Muscle of arm (tissue), 14 donors: ENCODE measurements around the gene FAT4. TPM values are rescaled to one million over a fixed set of nuclear protein-coding genes. Genes with fewer than 3 reads are reported as not detected.

Experiments
- DNase-seq: peaks from one replicate; pipeline ENCODE4 v3.0.0-alpha.2; 2013
- long read RNA-seq, 11 donors: transcript quantifications; one replicate each; lab custom pipeline, GENCODE V29; 2026
- polyA plus RNA-seq, 12 donors: library from polyadenylated mRNA; unstranded; fragments of 120-200 nt; gene quantifications; one replicate each; pipeline ENCODE4 v1.2.1, GENCODE V29; 2013; ENCODE audit not compliant: insufficient read length in 12 of 12

The FAT4 gene, protein sequence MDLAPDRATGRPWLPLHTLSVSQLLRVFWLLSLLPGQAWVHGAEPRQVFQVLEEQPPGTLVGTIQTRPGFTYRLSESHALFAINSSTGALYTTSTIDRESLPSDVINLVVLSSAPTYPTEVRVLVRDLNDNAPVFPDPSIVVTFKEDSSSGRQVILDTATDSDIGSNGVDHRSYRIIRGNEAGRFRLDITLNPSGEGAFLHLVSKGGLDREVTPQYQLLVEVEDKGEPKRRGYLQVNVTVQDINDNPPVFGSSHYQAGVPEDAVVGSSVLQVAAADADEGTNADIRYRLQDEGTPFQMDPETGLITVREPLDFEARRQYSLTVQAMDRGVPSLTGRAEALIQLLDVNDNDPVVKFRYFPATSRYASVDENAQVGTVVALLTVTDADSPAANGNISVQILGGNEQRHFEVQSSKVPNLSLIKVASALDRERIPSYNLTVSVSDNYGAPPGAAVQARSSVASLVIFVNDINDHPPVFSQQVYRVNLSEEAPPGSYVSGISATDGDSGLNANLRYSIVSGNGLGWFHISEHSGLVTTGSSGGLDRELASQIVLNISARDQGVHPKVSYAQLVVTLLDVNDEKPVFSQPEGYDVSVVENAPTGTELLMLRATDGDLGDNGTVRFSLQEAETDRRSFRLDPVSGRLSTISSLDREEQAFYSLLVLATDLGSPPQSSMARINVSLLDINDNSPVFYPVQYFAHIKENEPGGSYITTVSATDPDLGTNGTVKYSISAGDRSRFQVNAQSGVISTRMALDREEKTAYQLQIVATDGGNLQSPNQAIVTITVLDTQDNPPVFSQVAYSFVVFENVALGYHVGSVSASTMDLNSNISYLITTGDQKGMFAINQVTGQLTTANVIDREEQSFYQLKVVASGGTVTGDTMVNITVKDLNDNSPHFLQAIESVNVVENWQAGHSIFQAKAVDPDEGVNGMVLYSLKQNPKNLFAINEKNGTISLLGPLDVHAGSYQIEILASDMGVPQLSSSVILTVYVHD (N-terminal part only)
- 10 to 100 TPM in 11 of 12 donors, not detected in 1; 13.0 to 34.7 (median 19.6) TPM for polyA plus RNA-seq
- long read RNA-seq, donor 1 = 0 reads
- long read RNA-seq, donor 2 = 0 reads
- long read RNA-seq, donor 3 = 0 reads
- long read RNA-seq, donor 4, partial matches to known transcripts = 6 of 6 reads
- long read RNA-seq, donor 4, other reads (novel, unspliced or antisense) = 0 of 6 reads
- long read RNA-seq, donor 5, partial matches to known transcripts = 6 of 6 reads
- long read RNA-seq, donor 5, other reads (novel, unspliced or antisense) = 0 of 6 reads
- long read RNA-seq, donor 6 = 0 reads
- long read RNA-seq, donor 7 = 0 reads
- long read RNA-seq, donor 8 = 0 reads
- long read RNA-seq, donor 9 = 0 reads
- long read RNA-seq, donor 10 = 0 reads
- long read RNA-seq, donor 11 = 0 reads

DNA sequence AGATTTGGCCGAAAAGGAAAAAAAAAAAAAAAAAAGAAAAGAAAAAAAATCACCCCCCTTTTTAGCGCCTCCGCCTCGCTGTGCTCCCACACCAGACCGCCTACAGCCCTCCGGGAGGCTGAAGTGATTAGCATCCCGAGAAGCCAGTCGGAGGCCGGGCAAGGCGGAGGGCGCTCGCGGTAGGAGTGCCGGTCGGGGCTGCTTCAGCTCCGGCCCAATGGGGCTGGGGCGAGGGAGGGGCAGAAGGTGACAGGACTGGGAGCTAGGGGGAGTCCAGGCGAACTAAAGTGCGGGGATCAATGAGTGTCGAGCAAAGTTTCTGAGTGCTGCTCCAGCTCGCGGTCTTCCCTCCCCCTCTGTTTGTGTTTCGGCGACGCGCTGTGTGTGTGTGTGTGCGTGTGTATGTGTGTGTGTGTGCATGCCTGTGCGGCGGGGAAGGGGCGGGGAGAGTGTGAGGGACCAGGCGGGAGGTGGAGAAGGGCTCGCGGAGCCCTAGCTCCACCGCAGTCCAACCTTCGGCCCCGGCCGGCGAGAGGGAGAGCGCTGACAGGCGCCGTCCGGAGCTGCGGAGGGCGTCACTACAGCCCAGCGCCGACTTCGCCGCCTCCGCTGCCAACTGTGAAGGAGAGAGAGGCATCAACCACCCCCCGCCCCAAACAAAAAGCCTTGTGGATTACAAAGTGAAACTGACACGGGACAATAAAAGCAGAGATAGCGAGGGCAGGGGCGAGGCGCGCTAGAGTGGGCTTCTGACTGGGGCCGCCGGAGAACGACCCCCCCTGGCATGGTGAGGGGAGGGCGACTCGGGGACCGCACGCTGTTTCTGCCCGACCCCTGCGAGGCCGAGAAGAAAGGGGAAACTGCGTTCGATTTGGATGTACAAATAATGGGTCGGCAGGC lies at the start of gene FAT4:
TSS of gene FAT4 (plus strand) at position 280 of the 900 bp plus-strand sequence. CDS start 1,457 bp downstream, outside the sequence.
- DNase-seq = peak; percentile 95

DNA sequence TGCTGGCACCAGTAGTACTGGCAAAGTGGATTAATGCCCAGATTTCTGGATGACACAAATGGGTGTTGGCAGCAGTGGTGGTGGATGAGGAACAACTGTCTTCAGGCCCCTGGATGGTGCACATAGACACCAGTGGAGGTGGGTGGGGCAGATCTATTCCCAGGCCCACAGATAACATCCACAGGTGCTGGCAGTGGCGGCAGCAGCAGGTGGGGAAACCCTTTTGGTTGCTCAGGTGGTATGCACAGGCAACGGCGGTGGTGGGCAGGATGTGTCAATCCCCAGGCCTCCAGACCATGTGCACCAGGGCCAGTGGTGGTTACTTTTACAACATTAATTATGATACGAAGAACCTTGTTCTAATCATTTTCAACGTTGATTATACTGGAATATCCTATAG lies 48.9 kb upstream of the FAT4 start:
- DNase-seq = no peak

DNA sequence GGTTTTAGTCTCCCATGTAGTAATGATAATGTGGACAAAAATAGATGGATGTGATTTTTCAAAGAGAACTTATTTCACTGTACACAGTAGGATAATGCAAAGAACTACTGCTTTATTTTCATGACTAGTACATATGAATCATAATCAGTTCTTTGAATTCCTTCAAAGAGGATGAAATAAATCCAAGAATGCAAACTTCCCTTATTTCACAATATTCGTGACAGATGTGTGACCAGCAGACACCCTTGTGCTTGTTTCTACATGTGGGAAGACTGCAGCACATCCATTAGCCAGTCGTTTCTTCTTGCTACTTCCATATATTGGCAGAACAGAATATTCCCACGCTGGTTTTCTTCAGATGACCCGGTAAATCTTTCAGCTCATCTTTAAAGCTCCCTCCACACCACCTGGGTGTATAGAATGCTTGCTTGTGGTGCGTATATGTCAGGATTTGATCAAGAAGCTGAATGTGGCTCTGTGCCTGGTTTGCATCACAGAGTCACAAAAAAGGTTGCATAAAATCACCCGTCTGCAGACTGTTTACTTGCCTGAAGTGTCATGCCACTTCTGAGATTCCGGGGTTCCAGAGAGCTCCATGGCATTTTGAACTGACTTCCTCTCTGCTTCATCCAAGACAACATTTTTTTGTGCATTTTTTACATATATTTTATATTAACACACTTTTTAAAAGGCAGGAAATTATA lies 47.7 kb upstream of the FAT4 start:
- DNase-seq = no peak

DNA sequence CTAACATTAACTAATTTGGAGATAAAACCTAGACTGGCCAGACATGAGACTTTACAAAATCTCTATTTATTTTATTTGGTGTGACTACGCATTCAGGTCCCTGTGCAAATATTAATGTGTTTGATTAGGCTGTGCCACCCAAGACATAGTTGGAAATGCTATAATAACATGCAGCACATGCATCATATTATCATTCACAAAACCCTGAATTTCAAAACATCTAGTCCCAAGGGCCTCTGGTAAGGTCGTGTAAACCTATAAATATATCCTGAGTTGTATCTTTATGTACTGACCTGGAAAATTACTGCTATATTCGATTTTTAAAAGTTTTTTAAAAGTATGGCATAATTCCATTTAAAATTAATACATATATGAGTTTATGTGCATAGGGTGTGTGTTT lies 47.1 kb upstream of the FAT4 start:
- DNase-seq = no peak

DNA sequence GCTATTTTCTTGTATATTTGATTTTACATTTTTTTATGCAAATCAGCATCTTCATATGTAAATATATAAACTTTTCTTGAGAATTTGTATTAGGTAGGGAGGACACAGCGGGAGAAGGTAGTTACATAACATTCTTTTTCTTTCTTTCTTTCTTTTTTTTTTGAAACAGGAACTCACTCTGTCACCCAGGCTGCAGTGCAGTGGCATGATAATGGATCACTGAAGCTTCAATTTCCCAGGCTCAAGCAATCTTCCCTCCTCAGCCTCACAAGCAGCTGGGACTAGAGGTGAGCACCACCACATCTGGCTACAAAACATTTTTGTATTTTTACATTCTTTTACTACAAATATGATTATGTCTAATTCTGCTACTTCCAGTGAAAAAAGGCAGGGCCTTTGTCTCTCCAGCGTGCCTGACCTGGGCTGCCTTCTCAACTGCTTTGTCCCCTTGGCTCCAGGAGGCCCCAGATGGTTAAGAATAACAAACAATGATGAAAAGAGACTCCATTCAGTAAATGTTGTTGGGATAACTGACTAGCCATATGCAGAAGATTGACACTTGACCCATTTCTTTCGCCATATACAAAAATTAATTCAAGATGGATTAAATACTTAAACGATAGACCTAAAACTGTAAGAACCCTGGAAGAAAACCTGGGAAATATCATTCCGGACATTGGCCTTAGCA lies 46.5 kb upstream of the FAT4 start:
- no peak for DNase-seq

DNA sequence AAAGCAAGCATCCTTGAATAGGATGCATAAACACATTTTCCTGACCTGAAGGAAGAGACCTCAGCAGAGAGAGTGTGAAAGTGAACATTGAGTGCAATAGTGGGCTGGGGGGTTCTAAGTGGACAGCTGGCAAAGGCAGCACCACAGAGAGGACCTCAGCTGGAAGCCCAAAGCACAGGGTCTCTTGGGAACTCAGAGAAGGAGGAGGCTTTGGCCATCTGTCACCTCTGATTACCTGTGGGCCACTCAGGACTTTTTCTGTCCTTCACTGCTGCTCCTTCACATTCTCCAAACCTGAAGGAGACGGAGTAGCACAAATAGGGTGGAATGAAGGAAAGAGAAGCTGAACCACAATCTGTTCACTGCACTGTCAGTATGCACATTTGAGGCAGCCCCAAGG lies 37.9 kb upstream of the FAT4 start:
- DNase-seq = no peak

DNA sequence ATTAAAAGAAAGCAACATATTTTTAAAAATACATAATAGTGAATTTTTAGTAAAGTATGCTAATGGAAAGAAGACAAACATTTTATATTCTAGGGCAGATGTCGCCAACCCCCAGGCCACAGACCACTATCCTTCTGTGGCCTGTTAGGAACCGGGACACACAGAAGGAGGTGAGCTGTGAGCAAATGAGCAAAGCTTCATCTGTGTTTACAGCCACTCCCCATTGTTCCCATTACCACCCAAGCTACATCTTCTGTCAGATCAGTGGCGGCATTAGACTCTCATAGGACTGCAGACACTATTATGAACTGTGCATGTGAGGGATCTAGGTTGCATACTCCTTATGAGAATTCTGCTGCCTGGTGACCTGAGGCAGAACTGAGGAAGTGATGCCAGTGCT lies 37.0 kb upstream of the FAT4 start:
- no peak for DNase-seq

DNA sequence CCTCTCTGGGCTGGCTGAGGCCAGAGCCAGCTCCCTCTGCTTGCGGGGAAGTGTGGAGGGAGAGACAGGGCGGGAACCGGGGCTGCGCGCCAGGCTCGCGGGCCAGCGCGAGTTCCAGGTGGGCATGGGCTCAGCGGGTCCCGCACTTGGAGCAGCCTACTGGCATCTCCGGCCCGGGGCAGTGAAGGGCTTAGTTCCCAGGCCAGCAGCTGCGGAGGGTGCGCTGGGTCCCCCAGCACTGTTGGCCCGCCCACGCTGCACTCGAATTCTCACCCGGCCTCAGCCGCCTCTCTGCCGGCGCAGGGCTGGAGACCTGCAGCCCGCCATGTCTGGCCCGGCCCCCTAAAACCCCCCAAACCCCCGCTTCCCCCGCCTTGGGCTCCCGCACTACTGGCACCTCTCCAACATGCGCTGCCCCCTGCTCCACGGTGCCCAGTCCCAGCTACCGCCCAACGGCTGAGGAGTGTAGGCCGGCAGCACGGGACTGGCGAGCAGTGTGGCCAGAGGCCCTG lies 33.8 kb upstream of the FAT4 start:
- DNase-seq = no peak

DNA sequence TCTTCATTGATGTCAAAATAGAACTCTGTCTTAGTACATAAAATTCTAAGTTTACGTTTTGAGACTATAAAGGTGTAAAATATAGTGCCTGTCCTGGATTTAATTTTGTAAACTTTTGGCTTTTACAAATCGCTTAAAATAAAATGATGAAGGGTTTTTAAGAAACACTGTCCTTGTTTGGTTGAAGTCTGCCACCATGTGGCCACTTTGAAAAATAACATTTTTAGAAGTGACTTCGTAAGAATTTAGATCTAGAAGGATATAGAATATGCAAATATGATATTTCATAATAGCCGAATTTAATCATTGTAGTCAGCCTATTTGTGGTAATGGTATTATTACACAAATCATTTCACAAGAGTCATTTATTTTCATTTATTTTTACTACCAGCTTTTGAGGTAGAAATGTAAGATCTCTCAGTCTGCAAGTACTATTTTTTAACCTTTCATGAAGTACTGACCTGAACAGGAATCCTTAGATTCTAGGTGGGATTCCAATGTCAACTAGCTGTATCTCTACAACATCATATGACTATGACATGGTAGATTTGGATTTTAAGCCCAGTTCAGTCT lies 31.0 kb upstream of the FAT4 start:
- DNase-seq = peak; percentile 17

DNA sequence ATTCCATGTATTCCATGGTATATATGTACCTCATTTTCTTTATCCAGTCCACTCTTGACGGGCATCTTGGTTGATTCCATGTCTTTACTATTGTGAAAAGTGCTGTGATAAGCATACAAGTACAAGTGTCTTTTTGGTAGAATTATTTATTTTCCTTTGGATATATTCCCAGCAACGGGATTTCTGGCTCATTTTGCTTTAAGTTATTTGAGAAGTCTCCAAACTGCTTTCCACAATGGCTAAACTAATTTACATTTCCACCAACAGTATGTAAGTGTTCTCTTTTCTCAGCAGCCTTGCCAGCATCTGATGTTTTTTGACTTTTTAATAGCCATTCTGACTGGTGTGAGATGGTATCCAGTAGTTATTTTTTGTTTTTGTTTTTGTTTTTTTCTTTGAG lies 17.6 kb upstream of the FAT4 start:
- no peak for DNase-seq

DNA sequence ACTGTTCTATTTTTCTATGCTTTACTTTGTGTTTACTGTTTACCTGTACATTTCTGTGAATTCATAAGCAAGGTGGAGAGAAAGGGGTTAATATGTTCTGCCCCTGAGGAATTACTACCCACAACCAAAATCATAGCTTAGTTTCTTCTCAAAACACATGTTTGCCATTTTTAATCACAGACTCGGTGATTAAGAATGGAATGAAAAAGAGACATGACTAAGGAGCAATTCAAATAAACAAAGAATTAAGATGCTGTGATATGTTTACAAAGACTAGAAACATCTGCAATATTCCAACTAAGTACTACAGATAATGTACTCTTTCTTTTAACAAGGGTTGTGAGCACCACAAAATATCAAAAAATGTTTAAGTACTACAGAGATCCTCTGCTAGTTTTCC lies 11.7 kb upstream of the FAT4 start:
- DNase-seq = no peak

DNA sequence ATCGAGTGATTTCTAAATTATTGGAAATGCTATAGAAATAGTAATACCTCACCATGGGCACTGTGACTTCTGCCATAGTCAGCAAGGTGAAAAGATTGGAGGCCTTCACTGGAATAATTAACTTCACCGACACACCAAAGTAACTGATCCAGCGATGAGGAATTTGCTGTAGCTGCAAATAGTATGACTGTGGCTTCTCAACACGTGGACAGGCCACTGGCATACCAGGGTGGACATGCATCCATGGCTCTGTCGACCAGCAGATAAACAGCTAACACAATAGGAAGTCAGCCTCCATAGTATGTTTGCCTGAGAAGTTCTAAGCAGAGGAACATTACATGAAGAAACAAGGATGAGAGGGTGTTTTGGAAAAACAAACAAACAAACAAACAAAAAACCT lies 10.9 kb upstream of the FAT4 start:
- DNase-seq = no peak

DNA sequence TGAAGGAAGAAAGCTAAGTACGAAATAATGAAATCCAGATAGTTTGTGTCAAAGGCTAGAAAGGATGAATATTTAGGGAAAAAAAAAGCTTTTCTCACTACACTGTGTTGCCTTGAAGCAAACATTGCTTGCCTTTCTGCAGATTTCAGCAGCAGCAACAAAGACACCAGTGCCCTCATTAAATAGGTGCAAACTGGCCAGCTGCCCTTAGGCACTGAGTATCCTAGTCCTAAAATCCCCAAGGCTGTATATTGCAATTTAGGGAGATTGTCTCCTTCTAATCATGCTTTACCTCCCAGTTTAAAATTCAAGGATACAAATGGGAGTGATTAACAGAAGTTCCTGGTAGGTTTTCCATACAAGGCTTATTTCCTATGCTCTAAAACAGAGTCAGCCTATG lies 8.6 kb upstream of the FAT4 start:
- DNase-seq = no peak

DNA sequence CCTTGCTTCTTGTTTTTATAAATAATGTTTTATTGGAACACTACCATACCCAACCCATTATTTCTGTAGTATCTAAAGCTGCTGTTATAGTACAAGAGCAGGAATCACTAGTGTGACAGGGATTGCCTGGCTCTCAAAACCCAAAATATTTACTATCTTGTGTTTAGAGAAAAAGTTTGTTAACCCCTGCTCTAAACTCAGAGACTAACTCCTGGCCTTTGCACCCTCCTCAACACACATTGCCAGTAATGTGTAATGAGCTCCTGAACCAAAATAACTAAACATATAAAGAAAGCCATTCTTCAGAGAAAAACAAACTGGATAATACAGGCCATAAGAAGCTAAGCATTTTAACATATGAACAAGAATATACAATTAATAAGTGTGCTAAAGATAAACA lies 8.2 kb upstream of the FAT4 start:
- no peak for DNase-seq

DNA sequence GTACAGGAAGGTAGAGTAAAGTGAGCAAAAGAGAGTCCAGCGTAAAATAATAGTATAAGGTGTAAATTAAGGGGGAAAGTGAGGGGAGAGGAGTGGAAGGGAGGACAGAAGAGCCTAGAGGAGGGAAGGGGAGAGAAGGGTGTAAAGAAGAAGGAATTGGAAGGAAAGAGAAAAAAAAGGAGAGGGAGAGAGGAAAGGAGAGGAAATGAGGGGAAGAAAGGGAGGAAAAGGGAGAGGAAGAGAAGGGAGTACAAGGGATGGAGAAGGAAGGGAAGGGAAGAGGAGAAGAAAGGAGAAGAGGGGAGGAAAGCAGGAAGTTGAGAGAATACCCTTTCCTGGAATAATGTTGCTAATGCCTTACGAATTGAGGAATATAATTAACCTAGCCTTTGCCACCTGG lies 3.3 kb upstream of the FAT4 start:
- no peak for DNase-seq

DNA sequence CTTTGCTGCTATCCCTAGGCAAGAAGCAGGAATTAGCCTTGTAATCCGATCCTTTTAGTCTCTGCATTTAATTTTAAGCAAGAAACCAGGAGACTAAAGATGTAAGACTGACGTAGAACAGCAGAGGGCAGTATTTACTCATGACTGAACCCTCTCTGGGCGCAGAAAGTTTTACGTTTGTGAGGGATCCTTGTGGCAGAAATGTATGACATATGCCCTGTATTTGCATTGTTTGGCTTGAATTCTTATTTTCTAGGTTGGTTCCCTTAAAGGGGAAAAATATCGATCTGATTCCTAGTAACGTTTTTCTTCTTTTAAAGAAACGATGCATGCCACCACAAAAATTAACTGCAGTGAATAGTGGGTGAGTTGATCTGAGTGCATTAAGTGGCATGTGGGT lies 1.3 kb upstream of the FAT4 start:
- DNase-seq = peak; percentile 94

DNA sequence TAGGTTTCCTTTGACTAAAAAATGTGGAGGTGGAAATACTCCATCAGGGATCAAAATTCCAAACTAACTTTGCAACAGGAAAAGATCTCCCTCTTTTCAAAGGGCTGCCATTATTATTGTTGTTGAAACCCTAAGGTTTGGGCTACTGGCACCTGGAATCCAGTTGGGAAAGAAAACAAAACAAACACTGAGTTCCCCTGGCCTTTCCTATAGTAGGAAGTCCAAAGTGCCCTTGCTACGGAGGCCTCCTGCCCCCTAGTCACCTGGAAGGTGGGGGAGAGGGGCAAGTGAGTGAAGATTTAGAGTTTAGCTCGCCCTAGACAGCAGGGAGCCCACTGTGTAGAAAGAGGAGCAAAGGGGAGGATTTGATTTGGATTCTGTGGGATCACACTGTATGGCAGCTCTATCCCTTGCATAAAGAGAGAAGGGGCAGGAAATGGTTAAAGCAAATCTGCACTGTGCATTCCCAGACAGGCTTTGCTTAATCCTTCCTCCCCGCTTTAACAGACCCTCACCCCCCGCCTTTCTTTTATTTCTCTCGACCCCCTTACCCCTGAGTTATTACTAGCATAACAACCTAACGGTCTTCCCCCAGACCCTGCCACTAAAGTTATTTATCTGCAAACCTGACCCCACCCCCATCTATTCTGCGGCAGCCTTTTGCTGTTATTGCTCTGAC lies 627 bp upstream of the FAT4 start:
- no peak for DNase-seq
